ENCODE data around the gene ARHGAP26. TPM values are rescaled to one million over a fixed set of nuclear protein-coding genes. Genes with fewer than 3 reads are reported as not detected.

Gene ARHGAP26
- polyA plus RNA-seq, 1 donor from 2014 or later: 0.83 TPM

DNA sequence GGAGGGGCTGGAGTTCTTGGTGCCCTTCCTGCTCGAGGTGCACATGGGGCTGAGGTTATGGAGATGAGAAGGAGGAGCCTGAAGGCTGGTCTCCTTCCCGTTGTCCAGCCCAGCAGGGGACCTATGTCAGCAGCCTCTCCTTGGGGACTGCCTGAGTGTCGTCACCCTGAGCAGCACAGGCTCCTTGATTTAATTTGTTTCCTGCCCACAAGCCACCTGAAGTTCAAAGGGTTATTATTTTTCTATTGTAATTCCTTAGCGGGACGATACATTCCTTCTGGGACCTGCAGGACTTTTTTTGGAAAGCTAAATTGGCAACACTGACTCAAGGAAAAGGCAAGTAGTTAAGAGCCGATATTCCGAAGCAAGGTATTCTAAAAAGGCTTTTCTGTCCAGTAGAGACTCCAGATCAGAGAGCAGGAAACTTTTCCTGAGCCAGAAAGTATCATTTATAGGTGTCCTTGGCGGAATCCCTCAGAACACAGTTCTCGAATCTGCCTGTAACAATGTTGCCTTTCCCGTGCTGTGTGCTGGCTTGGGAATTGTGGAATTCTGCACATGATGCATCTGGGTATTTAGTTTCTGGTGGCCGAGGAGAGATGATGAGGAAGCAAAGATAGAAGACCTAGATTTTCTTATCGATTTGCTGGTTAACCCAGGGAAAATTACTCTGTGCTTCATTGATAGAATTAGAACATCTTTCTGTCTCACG lies 55.4 kb downstream of the ARHGAP26 start:
- H3K9ac ChIP-seq (ENCODE audit: low read length): no peak overlapping the region
- no peak overlapping the region for H3K27ac ChIP-seq (ENCODE audit: low read length)
- H3F3A ChIP-seq (ENCODE audit: insufficient read depth, low read length, poor library complexity, severe bottlenecking): no peaks in the 10 kb centered on the region
- H3K4me3 ChIP-seq (ENCODE audit: low read length): no peak overlapping the region
- TF ChIP-seq, protein P1, sequence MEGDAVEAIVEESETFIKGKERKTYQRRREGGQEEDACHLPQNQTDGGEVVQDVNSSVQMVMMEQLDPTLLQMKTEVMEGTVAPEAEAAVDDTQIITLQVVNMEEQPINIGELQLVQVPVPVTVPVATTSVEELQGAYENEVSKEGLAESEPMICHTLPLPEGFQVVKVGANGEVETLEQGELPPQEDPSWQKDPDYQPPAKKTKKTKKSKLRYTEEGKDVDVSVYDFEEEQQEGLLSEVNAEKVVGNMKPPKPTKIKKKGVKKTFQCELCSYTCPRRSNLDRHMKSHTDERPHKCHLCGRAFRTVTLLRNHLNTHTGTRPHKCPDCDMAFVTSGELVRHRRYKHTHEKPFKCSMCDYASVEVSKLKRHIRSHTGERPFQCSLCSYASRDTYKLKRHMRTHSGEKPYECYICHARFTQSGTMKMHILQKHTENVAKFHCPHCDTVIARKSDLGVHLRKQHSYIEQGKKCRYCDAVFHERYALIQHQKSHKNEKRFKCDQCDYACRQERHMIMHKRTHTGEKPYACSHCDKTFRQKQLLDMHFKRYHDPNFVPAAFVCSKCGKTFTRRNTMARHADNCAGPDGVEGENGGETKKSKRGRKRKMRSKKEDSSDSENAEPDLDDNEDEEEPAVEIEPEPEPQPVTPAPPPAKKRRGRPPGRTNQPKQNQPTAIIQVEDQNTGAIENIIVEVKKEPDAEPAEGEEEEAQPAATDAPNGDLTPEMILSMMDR (IDR thresholded peaks at IDR 0.05; ENCODE audit: poor library complexity, severe bottlenecking): no peak
- TF ChIP-seq MXI1 (conservative IDR thresholded peaks at IDR 0.05; ENCODE audit: poor library complexity, severe bottlenecking): no peak
- no peak for TF ChIP-seq EZH2 (IDR thresholded peaks at IDR 0.05; ENCODE audit: borderline replicate concordance, insufficient read depth, low read length, poor library complexity, severe bottlenecking)
- H2AFZ ChIP-seq (ENCODE audit: low read depth, low read length): no peak overlapping the region
- H3K4me2 ChIP-seq (ENCODE audit: low read length): no peak overlapping the region
- no peaks in the 10 kb centered on the region for H4K20me1 ChIP-seq (ENCODE audit: insufficient read depth)
- no peaks in the 10 kb centered on the region for H3K79me2 ChIP-seq (replicated peaks; ENCODE audit: insufficient read depth, low read length)
- H3K36me3 ChIP-seq (ENCODE audit: insufficient read depth, low read length): no peaks in the 10 kb centered on the region
- H3K9me3 ChIP-seq (ENCODE audit: low read length): no peaks in the 10 kb centered on the region
- no peaks in the 10 kb centered on the region for H3K9me2 ChIP-seq (ENCODE audit: insufficient read depth, low read length)
- no peaks in the 10 kb centered on the region for H3K27me3 ChIP-seq (ENCODE audit: insufficient read depth, low read depth, low read length)

DNA sequence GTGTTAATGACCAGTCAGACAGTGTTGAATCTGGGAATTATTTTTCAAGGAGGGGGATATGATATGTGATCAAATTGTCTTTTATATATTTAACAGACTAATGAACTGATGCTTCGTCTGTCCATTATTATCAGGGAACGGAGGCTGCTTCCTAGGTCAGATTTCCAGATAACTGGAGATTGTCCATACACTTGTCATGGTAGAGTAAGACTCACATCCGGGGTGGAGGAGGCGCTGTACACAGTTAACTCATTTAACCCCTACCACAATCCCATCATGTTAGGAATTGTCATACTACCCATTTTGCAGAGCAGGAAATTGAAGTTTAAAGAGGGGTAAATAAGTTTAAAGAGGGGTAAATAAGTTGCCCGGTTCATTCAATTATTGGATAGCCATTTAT lies 55.9 kb downstream of the ARHGAP26 start:
- Histone ChIP-seq H3K79me2 (replicated peaks; ENCODE audit: insufficient read depth, low read length) (no peaks in the 10 kb centered on the region), H3K4me2 (ENCODE audit: low read length) (no peak overlapping the region), H3K27ac (ENCODE audit: low read length) (no peak overlapping the region), H3K9ac (ENCODE audit: low read length) (no peak overlapping the region), H3K4me3 (ENCODE audit: low read length) (no peak overlapping the region), H3F3A (ENCODE audit: insufficient read depth, low read length, poor library complexity, severe bottlenecking) (no peaks in the 10 kb centered on the region), H3K9me2 (ENCODE audit: insufficient read depth, low read length) (no peaks in the 10 kb centered on the region), H4K20me1 (ENCODE audit: insufficient read depth) (no peaks in the 10 kb centered on the region), H3K36me3 (ENCODE audit: insufficient read depth, low read length) (no peaks in the 10 kb centered on the region), H3K27me3 (ENCODE audit: insufficient read depth, low read depth, low read length) (no peaks in the 10 kb centered on the region), H3K9me3 (ENCODE audit: low read length) (no peaks in the 10 kb centered on the region), H2AFZ (ENCODE audit: low read depth, low read length) (no peak overlapping the region)
- TF ChIP-seq SMC3 (conservative IDR thresholded peaks at IDR 0.05; ENCODE audit: poor library complexity) (no peak), TAF1 (IDR thresholded peaks at IDR 0.05; ENCODE audit: low read depth) (no peak), MXI1 (conservative IDR thresholded peaks at IDR 0.05; ENCODE audit: poor library complexity, severe bottlenecking) (no peak), POLR2AphosphoS5 (IDR thresholded peaks at IDR 0.05) (no peak), EP300 (conservative IDR thresholded peaks at IDR 0.05; ENCODE audit: poor library complexity, severe bottlenecking) (no peak), EZH2 (IDR thresholded peaks at IDR 0.05; ENCODE audit: borderline replicate concordance, insufficient read depth, low read length, poor library complexity, severe bottlenecking) (no peak), RAD21 (conservative IDR thresholded peaks at IDR 0.05) (no peak)
- TF ChIP-seq, protein P1 (IDR thresholded peaks at IDR 0.05; ENCODE audit: poor library complexity, severe bottlenecking): no peak
- TF ChIP-seq, protein P2, sequence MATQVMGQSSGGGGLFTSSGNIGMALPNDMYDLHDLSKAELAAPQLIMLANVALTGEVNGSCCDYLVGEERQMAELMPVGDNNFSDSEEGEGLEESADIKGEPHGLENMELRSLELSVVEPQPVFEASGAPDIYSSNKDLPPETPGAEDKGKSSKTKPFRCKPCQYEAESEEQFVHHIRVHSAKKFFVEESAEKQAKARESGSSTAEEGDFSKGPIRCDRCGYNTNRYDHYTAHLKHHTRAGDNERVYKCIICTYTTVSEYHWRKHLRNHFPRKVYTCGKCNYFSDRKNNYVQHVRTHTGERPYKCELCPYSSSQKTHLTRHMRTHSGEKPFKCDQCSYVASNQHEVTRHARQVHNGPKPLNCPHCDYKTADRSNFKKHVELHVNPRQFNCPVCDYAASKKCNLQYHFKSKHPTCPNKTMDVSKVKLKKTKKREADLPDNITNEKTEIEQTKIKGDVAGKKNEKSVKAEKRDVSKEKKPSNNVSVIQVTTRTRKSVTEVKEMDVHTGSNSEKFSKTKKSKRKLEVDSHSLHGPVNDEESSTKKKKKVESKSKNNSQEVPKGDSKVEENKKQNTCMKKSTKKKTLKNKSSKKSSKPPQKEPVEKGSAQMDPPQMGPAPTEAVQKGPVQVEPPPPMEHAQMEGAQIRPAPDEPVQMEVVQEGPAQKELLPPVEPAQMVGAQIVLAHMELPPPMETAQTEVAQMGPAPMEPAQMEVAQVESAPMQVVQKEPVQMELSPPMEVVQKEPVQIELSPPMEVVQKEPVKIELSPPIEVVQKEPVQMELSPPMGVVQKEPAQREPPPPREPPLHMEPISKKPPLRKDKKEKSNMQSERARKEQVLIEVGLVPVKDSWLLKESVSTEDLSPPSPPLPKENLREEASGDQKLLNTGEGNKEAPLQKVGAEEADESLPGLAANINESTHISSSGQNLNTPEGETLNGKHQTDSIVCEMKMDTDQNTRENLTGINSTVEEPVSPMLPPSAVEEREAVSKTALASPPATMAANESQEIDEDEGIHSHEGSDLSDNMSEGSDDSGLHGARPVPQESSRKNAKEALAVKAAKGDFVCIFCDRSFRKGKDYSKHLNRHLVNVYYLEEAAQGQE (IDR thresholded peaks at IDR 0.05; ENCODE audit: borderline replicate concordance): no peak
